ENCODE measurements around the gene PCDHGA8.

DNA sequence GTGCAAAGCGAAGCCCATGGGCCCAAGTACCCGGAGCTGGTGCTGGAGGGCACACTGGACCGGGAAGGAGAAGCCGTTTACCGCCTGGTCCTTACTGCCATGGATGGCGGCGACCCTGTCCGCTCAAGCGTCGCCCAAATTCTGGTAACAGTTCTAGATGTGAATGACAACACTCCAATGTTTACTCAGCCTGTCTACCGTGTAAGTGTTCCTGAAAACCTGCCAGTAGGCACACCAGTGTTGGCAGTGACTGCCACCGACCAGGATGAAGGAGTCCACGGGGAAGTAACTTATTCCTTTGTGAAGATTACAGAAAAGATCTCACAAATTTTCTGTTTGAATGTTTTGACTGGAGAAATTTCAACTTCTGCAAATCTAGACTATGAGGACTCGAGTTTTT is 17.8 kb upstream of the PCDHGA8 start:
- TF ChIP-seq, protein P1, sequence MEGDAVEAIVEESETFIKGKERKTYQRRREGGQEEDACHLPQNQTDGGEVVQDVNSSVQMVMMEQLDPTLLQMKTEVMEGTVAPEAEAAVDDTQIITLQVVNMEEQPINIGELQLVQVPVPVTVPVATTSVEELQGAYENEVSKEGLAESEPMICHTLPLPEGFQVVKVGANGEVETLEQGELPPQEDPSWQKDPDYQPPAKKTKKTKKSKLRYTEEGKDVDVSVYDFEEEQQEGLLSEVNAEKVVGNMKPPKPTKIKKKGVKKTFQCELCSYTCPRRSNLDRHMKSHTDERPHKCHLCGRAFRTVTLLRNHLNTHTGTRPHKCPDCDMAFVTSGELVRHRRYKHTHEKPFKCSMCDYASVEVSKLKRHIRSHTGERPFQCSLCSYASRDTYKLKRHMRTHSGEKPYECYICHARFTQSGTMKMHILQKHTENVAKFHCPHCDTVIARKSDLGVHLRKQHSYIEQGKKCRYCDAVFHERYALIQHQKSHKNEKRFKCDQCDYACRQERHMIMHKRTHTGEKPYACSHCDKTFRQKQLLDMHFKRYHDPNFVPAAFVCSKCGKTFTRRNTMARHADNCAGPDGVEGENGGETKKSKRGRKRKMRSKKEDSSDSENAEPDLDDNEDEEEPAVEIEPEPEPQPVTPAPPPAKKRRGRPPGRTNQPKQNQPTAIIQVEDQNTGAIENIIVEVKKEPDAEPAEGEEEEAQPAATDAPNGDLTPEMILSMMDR (IDR thresholded peaks at IDR 0.05): no peak
- TF ChIP-seq POLR2A (IDR thresholded peaks at IDR 0.05): no peak
- no peak for TF ChIP-seq POLR2AphosphoS5 (IDR thresholded peaks at IDR 0.05)

Data from suprapubic skin (tissue), 4 donors.